Right lobe of liver (tissue), 4 donors: ENCODE results near the gene TADA2B.

ENCODE experiments used
- POLR2A ChIP-seq: fragments of 450-650 bp; IDR thresholded peaks from one replicate; pipeline ENCODE4 v1.6.1; 2017; ENCODE audit warnings: antibody characterized with exemption, mild to moderate bottlenecking
- TF ChIP-seq, protein P1 (sequence below), 4 donors: fragments of 200-600 bp in 3 of 4; fragments of 450-650 bp in 1 of 4; IDR thresholded peaks; one replicate each; pipeline versions ENCODE4 v1.5.1 to v1.8.0; 2016 to 2022; ENCODE audit warnings: antibody characterized with exemption in 4 of 4, mild to moderate bottlenecking in 2 of 4
- donor health status: DM: no; HTN: no; CAD: no.
- donor health status: DM: no; HTN: no; CAD: no.
- donor health status: DM: no; HTN: yes; CAD: no.

DNA sequence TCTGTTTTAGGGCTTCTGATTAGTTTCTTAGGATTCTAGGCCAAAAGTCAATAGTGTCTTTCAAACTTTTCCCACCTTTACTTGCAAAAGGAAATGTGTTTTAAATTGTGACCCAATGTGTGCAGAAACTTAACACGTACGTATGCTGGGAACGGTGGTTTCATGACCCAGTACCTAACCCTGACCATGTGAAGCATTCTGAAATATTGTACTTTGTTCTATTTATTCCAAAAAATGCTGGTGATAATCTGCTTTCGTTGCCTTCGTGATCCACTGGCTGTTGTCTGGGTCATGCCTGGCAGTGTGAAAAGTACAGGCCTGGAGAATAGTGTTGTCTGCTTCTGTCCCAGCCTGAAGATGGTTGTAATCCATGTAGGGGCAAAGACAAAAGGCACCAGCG, 26.7 kb upstream of the TADA2B start:
- TF ChIP-seq, protein P1, sequence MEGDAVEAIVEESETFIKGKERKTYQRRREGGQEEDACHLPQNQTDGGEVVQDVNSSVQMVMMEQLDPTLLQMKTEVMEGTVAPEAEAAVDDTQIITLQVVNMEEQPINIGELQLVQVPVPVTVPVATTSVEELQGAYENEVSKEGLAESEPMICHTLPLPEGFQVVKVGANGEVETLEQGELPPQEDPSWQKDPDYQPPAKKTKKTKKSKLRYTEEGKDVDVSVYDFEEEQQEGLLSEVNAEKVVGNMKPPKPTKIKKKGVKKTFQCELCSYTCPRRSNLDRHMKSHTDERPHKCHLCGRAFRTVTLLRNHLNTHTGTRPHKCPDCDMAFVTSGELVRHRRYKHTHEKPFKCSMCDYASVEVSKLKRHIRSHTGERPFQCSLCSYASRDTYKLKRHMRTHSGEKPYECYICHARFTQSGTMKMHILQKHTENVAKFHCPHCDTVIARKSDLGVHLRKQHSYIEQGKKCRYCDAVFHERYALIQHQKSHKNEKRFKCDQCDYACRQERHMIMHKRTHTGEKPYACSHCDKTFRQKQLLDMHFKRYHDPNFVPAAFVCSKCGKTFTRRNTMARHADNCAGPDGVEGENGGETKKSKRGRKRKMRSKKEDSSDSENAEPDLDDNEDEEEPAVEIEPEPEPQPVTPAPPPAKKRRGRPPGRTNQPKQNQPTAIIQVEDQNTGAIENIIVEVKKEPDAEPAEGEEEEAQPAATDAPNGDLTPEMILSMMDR (IDR thresholded peaks at IDR 0.05) = no peak
- TF ChIP-seq POLR2A = no peak
